Aorta (tissue), 5 donors: Measurements from ENCODE around the gene MAP2K5. TPM values are rescaled to one million over a fixed set of nuclear protein-coding genes. Genes with fewer than 3 reads are reported as not detected.
"Not testable (repeated sequence)": the region's sequence is repeated elsewhere in the genome, so short reads cannot be mapped to it uniquely, and the experiment has no call there.

Experiments
- ATAC-seq: fragments of 200-7000 bp; cut with Tn5 transposase; one replicate; pipeline ENCODE4 v1.9.1; 2022; ENCODE audit warnings: moderate library complexity; ENCODE audit not compliant: low FRiP score
- DNase-seq, 2 donors: peaks; one replicate each; pipeline ENCODE4 v3.0.0-alpha.2; 2020
- H3K27ac ChIP-seq, 2 donors: one replicate each; pipeline ENCODE4 v1.5.1; 2013; ENCODE audit warnings: low read length in 2 of 2, mild to moderate bottlenecking in 2 of 2, moderate library complexity in 2 of 2, control low read depth in 1 of 2, inconsistent platforms in 1 of 2, low read depth in 1 of 2
- H3K27me3 ChIP-seq, 2 donors: one replicate each; pipeline ENCODE4 v1.6.1; 2013; ENCODE audit warnings: control low read depth in 1 of 2, low read length in 1 of 2, mild to moderate bottlenecking in 1 of 2, moderate library complexity in 1 of 2; ENCODE audit not compliant: insufficient read depth in 2 of 2, control insufficient read depth in 1 of 2
- H3K36me3 ChIP-seq, 2 donors: one replicate each; pipeline ENCODE4 v1.6.1; 2013; ENCODE audit warnings: control low read depth in 1 of 2, low read length in 1 of 2, mild to moderate bottlenecking in 1 of 2; ENCODE audit not compliant: insufficient read depth in 2 of 2, control insufficient read depth in 1 of 2
- H3K4me1 ChIP-seq, 2 donors: one replicate each; pipeline ENCODE4 v1.6.1; 2013; ENCODE audit warnings: low read length in 2 of 2, control low read depth in 1 of 2, mild to moderate bottlenecking in 1 of 2, moderate library complexity in 1 of 2; ENCODE audit not compliant: insufficient read depth in 2 of 2, control insufficient read depth in 1 of 2
- H3K4me3 ChIP-seq, 2 donors: one replicate each; pipeline ENCODE4 v1.5.1; 2013; ENCODE audit warnings: low read length in 2 of 2, control low read depth in 1 of 2, mild to moderate bottlenecking in 1 of 2
- H3K9me3 ChIP-seq: one replicate; pipeline ENCODE4 v1.6.1; 2013; ENCODE audit warnings: mild to moderate bottlenecking, low read length; ENCODE audit not compliant: control insufficient read depth
- WGBS, 2 donors: extraction: QIAGEN DNeasy Blood & Tissue Kit; methylation state at CpG; one replicate each; pipeline ENCODE4 v1.1.7; 2013; 5-methylcytosine and 5-hydroxymethylcytosine counted together
- intact Hi-C, 2 donors: fragments of 100-400 bp; cut with DNase I; formaldehyde crosslinking; loops; one replicate each; pipeline versions ENCODE4 v1.14.2 to v1.15.0; 2022
- polyA plus RNA-seq, 2 donors: library from polyadenylated mRNA; stranded (reverse); fragments of 200-250 nt; gene quantifications; one replicate each; pipeline ENCODE4 v1.2.3, GENCODE V29; 2013
- total RNA-seq, 2 donors: library from RNA; stranded (reverse); fragmentation: NEBNext Ultra II Directional; extraction: Animal tissue kit (Norgen Biotek cat#: 25700); gene quantifications; one replicate each; pipeline ENCODE4 v1.2.1, GENCODE V29; 2021
- donor health status: healthy with polysubstance abuse.
- donor health status: Bipolar disorder and iron deficiency.
- donor health status: DM: no; HTN: no; CAD: no.
- donor health status: DM: no; HTN: no; CAD: no.
- donor health status: DM: yes; HTN: yes; CAD: no.

Gene MAP2K5
- total and polyA plus RNA-seq, 4 donors: 7.3 to 29.2 (median 17.1) TPM

- no peaks in the 10 kb centered on the region for H3K4me1 ChIP-seq
- H3K9me3 ChIP-seq: no peaks in the 10 kb centered on the region
- WGBS, 2 donors: 95 to 100% methylated on average over 2 of the region's 2 CpGs
- intact Hi-C loops: no loop called here
- no peaks in the 10 kb centered on the region for H3K27me3 ChIP-seq
- no peak for DNase-seq
- no peak for ATAC-seq
- H3K4me3 ChIP-seq: no peak overlapping the region
- no peaks in the 10 kb centered on the region for H3K36me3 ChIP-seq
- H3K27ac ChIP-seq: no peak overlapping the region
These were observed 79.6 kb downstream of the MAP2K5 start for GRCh38 chr15:67622110-67622509.

DNA sequence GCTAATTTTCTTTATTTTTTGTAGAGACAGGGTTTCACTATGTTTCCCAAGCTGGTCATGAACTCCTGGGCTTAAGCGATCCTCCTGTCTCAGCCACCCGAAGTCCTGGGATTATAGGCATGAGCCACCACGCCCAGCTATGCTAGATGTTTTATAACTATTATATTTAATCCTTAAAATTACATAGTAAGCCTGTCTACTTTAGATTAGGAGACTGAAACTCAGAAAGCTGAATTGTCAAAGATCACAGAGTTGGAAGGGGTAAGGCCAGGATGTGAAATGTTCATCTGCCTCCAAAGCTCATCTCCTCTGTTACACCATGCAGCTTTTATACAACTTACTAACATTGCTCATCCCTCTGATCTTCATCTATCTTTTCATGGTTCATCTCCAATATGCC is 89.8 kb downstream of the MAP2K5 start:
- H3K36me3 ChIP-seq: peaks cover 0 to 3% of the 10 kb centered on the region in 2 donors
- H3K27me3 ChIP-seq: no peaks in the 10 kb centered on the region
- no peak overlapping the region for H3K27ac ChIP-seq
- intact Hi-C loops: no loop called here
- ATAC-seq: no peak
- H3K4me1 ChIP-seq: no peaks in the 10 kb centered on the region
- DNase-seq: no peak
- H3K9me3 ChIP-seq: no peaks in the 10 kb centered on the region
- 98 to 100% methylated on average over 3 of the region's 3 CpGs for WGBS, 2 donors
- no peak overlapping the region for H3K4me3 ChIP-seq

- H3K27ac ChIP-seq, H3K27me3 ChIP-seq, H3K36me3 ChIP-seq, DNase-seq, intact Hi-C loops, H3K4me1 ChIP-seq, H3K9me3 ChIP-seq, ATAC-seq, H3K4me3 ChIP-seq: not testable (repeated sequence)
- 91 to 95% methylated on average over 11 of the region's 11 CpGs for WGBS, 2 donors
These were observed 93.4 kb downstream of the MAP2K5 start for GRCh38 chr15:67635950-67636349.

DNA sequence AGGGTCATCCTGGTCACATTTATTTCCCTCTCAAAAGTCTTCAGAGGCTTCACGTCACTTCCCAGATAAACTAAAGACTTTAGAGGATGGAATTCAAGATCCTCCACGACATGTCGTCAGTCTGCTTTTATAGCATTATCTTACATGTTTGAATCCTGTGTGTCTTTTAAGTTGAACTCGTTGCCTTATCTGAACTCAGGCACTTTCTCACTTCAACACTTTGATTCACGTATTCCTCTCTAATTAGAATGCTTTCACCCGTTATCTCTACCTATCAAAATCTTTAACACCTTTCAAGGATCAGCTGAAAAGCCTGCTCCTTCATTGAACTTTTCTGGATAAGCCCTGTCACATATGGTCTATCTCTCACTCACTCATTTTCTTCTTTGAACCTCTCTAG is 97.1 kb downstream of the MAP2K5 start:
- WGBS, 2 donors: 90 to 91% methylated on average over 6 of the region's 6 CpGs
- H3K36me3 ChIP-seq: no peaks in the 10 kb centered on the region
- no peaks in the 10 kb centered on the region for H3K4me1 ChIP-seq
- DNase-seq (no peak), ATAC-seq (no peak)
- intact Hi-C loops: no loop called here
- H3K27ac ChIP-seq: no peak overlapping the region
- H3K9me3 ChIP-seq: no peaks in the 10 kb centered on the region
- no peaks in the 10 kb centered on the region for H3K27me3 ChIP-seq
- H3K4me3 ChIP-seq: no peak overlapping the region

GRCh38 chr15:67641453-67641852 is 99.0 kb downstream of the MAP2K5 start:
- Histone ChIP-seq H3K4me1 (no peaks in the 10 kb centered on the region), H3K9me3 (no peaks in the 10 kb centered on the region), H3K27ac (no peak overlapping the region), H3K4me3 (no peak overlapping the region), H3K27me3 (no peaks in the 10 kb centered on the region), H3K36me3 (no peaks in the 10 kb centered on the region)
- WGBS, 2 donors: 49 to 57% methylated on average over 3 of the region's 3 CpGs
- ATAC-seq (no peak), DNase-seq (no peak)
- intact Hi-C loops: no loop called here

DNA sequence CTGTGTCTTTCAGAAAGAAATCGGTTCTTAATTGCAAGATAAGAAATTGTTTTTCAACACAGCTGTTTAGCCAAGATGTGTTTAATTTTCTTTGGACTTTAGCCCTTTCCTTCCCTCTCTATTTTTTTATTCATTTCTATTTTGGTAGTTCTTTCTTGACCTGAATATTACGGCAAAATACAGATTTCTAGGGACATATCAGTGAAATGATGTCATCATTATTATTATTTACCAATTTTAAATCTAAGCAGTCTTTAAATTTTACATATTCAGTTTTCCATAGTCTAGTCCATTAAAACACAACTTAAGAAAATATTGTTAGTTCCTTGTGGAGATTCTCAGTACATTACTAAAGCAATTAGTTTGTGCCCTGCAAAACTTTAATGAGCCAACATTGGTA is 104.3 kb downstream of the MAP2K5 start:
- ATAC-seq: no peak

DNA sequence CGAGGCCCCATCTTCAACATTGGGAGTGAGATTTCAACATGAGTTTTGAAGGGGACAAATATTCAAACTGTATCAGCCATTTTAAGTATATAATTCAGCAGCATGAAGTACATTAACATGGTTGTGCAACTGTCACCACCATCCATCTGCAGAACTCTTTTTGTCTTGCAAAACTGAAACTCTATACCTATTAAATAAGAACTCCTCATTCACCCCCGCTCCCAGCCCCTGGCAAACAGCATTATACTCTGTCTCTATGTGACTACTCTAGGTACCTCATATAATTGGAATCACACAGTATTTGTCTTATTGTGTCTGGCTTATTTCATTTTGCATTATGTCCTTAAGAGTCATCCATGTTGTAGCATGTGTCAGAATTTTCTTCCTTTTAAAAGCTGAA is 110.1 kb downstream of the MAP2K5 start:
- no peak for DNase-seq
- Histone ChIP-seq H3K27me3 (no peaks in the 10 kb centered on the region), H3K4me3 (no peak overlapping the region), H3K4me1 (no peaks in the 10 kb centered on the region), H3K27ac (no peak overlapping the region), H3K9me3 (no peaks in the 10 kb centered on the region), H3K36me3 (no peaks in the 10 kb centered on the region)
- ATAC-seq: no peak
- intact Hi-C loops: no loop called here
- 96 to 98% methylated on average over 2 of the region's 2 CpGs for WGBS, 2 donors

More for the DNA sequence above, 104.3 kb downstream of the MAP2K5 start:
- Histone ChIP-seq H3K27ac (no peak overlapping the region), H3K4me1 (no peaks in the 10 kb centered on the region), H3K36me3 (no peaks in the 10 kb centered on the region), H3K9me3 (no peaks in the 10 kb centered on the region), H3K27me3 (no peaks in the 10 kb centered on the region), H3K4me3 (no peak overlapping the region)
- WGBS, 2 donors: 5 to 6% methylated on average over 2 of the region's 2 CpGs
- intact Hi-C loops: no loop called here
- DNase-seq: no peak

DNA sequence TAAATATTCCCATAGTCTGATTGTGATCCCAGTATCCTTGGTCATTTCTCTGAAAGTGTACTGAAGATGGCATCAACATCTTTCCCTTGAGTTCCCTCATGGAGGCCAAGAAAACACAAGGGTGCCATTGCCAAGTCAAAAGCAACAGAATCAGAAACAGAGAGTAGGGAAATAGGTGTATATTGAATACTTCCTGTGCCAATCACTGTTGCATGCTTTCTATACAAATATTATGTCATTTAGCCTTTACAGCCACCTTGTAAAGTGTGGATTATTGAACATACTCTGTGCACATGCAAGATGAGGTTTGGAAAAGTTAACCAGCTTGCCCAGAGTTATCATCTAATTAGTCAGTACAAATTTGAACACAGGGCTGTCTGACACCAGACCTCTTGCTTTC is 117.9 kb downstream of the MAP2K5 start:
- Histone ChIP-seq H3K9me3 (no peaks in the 10 kb centered on the region), H3K4me1 (no peaks in the 10 kb centered on the region), H3K36me3 (peaks cover 0 to 2% of the 10 kb centered on the region in 2 donors), H3K27me3 (no peaks in the 10 kb centered on the region), H3K27ac (no peak overlapping the region), H3K4me3 (no peak overlapping the region)
- DNase-seq (no peak), ATAC-seq (no peak)
- intact Hi-C loops: no loop called here

DNA sequence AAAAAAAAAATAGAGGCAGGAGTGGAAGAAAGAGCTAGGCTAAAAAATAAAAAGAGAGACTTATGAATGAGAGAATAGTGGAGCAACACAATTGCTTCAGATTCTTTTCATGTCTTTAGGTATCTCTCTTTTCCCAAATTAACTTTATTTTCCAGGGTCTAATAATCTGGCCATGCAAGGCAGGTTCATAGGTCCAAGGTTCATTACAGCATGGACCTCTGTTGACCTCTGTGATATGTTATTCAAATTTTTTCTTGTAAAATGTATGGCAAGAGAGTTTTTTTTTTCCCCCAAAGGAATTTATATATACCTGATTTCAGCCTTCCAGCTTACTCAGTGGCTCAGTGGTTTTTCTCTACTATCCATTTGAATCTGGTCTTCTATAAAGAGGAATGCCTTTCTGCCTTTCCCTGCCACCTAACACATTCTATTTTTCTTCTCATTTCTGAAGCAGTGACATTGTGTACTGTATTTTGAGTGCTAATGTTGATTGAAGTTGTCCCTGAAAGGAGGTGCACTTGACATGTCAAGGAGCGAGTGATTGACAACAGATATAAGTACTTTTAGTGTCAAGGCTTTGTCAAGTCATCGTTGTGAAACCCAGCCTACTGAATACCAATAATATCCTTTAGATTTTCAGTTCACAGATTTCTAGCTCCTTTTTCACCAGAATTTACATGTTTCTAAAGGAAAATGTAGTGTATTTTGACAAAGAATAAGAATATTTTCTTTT is 118.5 kb downstream of the MAP2K5 start:
- WGBS, 2 donors: 92 to 94% methylated on average over 2 of the region's 2 CpGs
- intact Hi-C loops: no loop called here
- Histone ChIP-seq H3K4me3 (no peak overlapping the region), H3K27ac (no peak overlapping the region), H3K4me1 (no peaks in the 10 kb centered on the region), H3K36me3 (peaks cover 0 to 2% of the 10 kb centered on the region in 2 donors), H3K9me3 (no peaks in the 10 kb centered on the region), H3K27me3 (no peaks in the 10 kb centered on the region)
- DNase-seq: no peak
- no peak for ATAC-seq
